ENCODE results near the gene TMEM116. TPM values are rescaled to one million over a fixed set of nuclear protein-coding genes. Genes with fewer than 3 reads are reported as not detected.

TMEM116 gene
- polyA plus RNA-seq, 2 donors, result 3.3 to 4.2 TPM

GRCh38 chr12:111886662-111887545 is 126.1 kb downstream of the TMEM116 start:
- WGBS, 2 donors, result 93 to 94% methylated on average over 7 of the region's 7 CpGs
- no peak overlapping the region for H3K27ac ChIP-seq (ENCODE audit: low read depth in 2 of 2, low read length in 1 of 2)
- H3K9me3 ChIP-seq (ENCODE audit: control insufficient read depth in 2 of 2, insufficient read depth in 1 of 2, low read depth in 1 of 2, low read length in 1 of 2), result no peaks in the 10 kb centered on the region
- H3K36me3 ChIP-seq (ENCODE audit: control insufficient read depth in 2 of 2, insufficient read depth in 2 of 2, low read length in 1 of 2), result peaks cover 13 to 34% of the 10 kb centered on the region in 2 donors
- no peaks in the 10 kb centered on the region for H3K4me1 ChIP-seq (ENCODE audit: control insufficient read depth in 2 of 2, insufficient read depth in 2 of 2, low read length in 1 of 2)
- H3K4me3 ChIP-seq (ENCODE audit: low read depth in 1 of 2, low read length in 2 of 2), result no peak overlapping the region
- H3K27me3 ChIP-seq (ENCODE audit: control insufficient read depth in 1 of 2, insufficient read depth in 2 of 2, low read length in 2 of 2), result no peaks in the 10 kb centered on the region

GRCh38 chr12:111881716-111882115 is 131.2 kb downstream of the TMEM116 start:
- Histone ChIP-seq H3K36me3 (ENCODE audit: control insufficient read depth in 2 of 2, insufficient read depth in 2 of 2, low read length in 1 of 2) (peaks cover 9 to 29% of the 10 kb centered on the region in 2 donors), H3K9me3 (ENCODE audit: control insufficient read depth in 2 of 2, insufficient read depth in 1 of 2, low read depth in 1 of 2, low read length in 1 of 2) (no peaks in the 10 kb centered on the region), H3K27me3 (ENCODE audit: control insufficient read depth in 1 of 2, insufficient read depth in 2 of 2, low read length in 2 of 2) (no peaks in the 10 kb centered on the region), H3K27ac (ENCODE audit: low read depth in 2 of 2, low read length in 1 of 2) (no peak overlapping the region), H3K4me3 (ENCODE audit: low read depth in 1 of 2, low read length in 2 of 2) (no peak overlapping the region), H3K4me1 (ENCODE audit: control insufficient read depth in 2 of 2, insufficient read depth in 2 of 2, low read length in 1 of 2) (no peaks in the 10 kb centered on the region)
- 89 to 100% methylated on average over 1 of the region's 1 CpG for WGBS, 2 donors

Other genes starting within 250 kb of the TMEM116 start
- 100 to 1,000 TPM in 1 of 2 donors, 10 to 100 TPM in 1; 83.9 to 148 TPM for gene ALDH2, start 246.2 kb downstream of the TMEM116 start, polyA plus RNA-seq
- 10 to 100 TPM; 10.2 to 18.2 TPM for gene MAPKAPK5, start 170.9 kb downstream of the TMEM116 start, polyA plus RNA-seq
- 100 to 1,000 TPM in 1 of 2 donors, 10 to 100 TPM in 1; 53.9 to 102 TPM for gene ERP29, start 261 bp upstream of the TMEM116 start, polyA plus RNA-seq
- 1 to 10 TPM; 6.1 to 8.1 TPM for gene NAA25, start 95.6 kb upstream of the TMEM116 start, polyA plus RNA-seq
- gene TRAFD1, start 112.4 kb upstream of the TMEM116 start, polyA plus RNA-seq, result 10 to 100 TPM; 10.8 to 24.9 TPM